Measurements from ENCODE around the gene GJB2. TPM values are rescaled to one million over a fixed set of nuclear protein-coding genes. Genes with fewer than 3 reads are reported as not detected.

GJB2 gene
- total and polyA plus RNA-seq, 2 experiments from 2014 or later: not detected

GRCh38 chr13:20140487-20140886 lies 52.3 kb downstream of the GJB2 start:
- H4K20me1 ChIP-seq (replicated peaks; ENCODE audit: insufficient read depth): no peaks in the 10 kb centered on the region
- TF ChIP-seq CREB1 (CRISPR knock-in tag; IDR thresholded peaks at IDR 0.05; ENCODE audit: low read depth) (no peak), EZH2 (IDR thresholded peaks at IDR 0.05; ENCODE audit: low read depth, unreplicated experiment) (no peak), REST (IDR thresholded peaks at IDR 0.05; ENCODE audit: unreplicated experiment) (no peak), EZH2phosphoT487 (IDR thresholded peaks at IDR 0.05; ENCODE audit: unreplicated experiment) (no peak), ZNF331 (CRISPR knock-in tag; IDR thresholded peaks at IDR 0.05; ENCODE audit: low read depth) (no peak), STAT1 (IDR thresholded peaks at IDR 0.05; ENCODE audit: unreplicated experiment) (no peak), CTCF (conservative IDR thresholded peaks at IDR 0.05; ENCODE audit: low read depth in 2 of 2) (no peak), ETS1 (IDR thresholded peaks at IDR 0.05) (no peak), NANOG (IDR thresholded peaks at IDR 0.05; ENCODE audit: borderline replicate concordance) (no peak), POLR2AphosphoS5 (IDR thresholded peaks at IDR 0.05; ENCODE audit: low read depth) (no peak)
- no peaks in the 10 kb centered on the region for H3K36me3 ChIP-seq (ENCODE audit: insufficient read depth)
- H3K9me2 ChIP-seq (ENCODE audit: insufficient read depth): no peaks in the 10 kb centered on the region
- peaks cover 28% of the 10 kb centered on the region for H3K27me3 ChIP-seq (ENCODE audit: insufficient read depth)
- peaks cover 4% of the 10 kb centered on the region; the same call in 1 of the 2 replicates for H3F3A ChIP-seq (replicated peaks; ENCODE audit: low read depth)
- no peak for DNase-seq (ENCODE audit: low spot score)
- H3K36me3 Mint-ChIP-seq (ENCODE audit: low read depth): no peaks in the 10 kb centered on the region
- no peak overlapping the region for H3K27ac Mint-ChIP-seq
- no peak overlapping the region for H3K27ac ChIP-seq (ENCODE audit: low read depth)
- no peak overlapping the region for H3K4me3 ChIP-seq
- no peaks in the 10 kb centered on the region for H3K79me2 ChIP-seq (replicated peaks; ENCODE audit: insufficient read depth)
- no peak for ATAC-seq
- H3K27me3 Mint-ChIP-seq (ENCODE audit: insufficient read depth, low read depth, poor library complexity): peaks cover 25% of the 10 kb centered on the region
- no peak overlapping the region for H3K4me2 ChIP-seq
- peaks cover 8% of the 10 kb centered on the region for H3K4me1 Mint-ChIP-seq
- no peak overlapping the region for H3K4me3 Mint-ChIP-seq
- peaks cover 6% of the 10 kb centered on the region; the same call in 2 of the 3 replicates for H3K9me3 Mint-ChIP-seq
- H2AFZ ChIP-seq: no peak overlapping the region
- H3K4me1 ChIP-seq (ENCODE audit: insufficient read depth): peaks cover 7% of the 10 kb centered on the region
